OCI-LY7 (cell line): ENCODE results near the gene AK4. TPM values are rescaled to one million over a fixed set of nuclear protein-coding genes. Genes with fewer than 3 reads are reported as not detected.
"Not testable (repeated sequence)": the region's sequence is repeated elsewhere in the genome, so short reads cannot be mapped to it uniquely, and the experiment has no call there.

Experiments used
- BruUV-seq: library from RNA; stranded (reverse); fragments of 400-500 nt; replicated peaks from 2 replicates; lab custom pipeline; 2021; lab: Mats Ljungman, UMichigan
- CTCF ChIA-PET: fragments of 300-600 bp; sonication (Branson Sonifier 250); formaldehyde crosslinking; loops from one replicate; lab custom pipeline; 2022; ENCODE audit warnings: antibody characterized with exemption; ENCODE audit not compliant: unreplicated experiment; lab: Charles Lee
- POLR2A ChIA-PET: fragments of 300-600 bp; sonication (Branson Sonifier 250); formaldehyde crosslinking; loops from one replicate; lab custom pipeline; 2022; ENCODE audit warnings: antibody characterized with exemption; lab: Charles Lee
- DNase-seq: peaks from one replicate; pipeline ENCODE4 v3.0.0-alpha.2; 2015; ENCODE audit warnings: low spot score
- H2AFZ ChIP-seq: fragments of 200-600 bp; sonication (generic), shearing (Covaris generic); 2 replicates; pipeline ENCODE4 v1.6.1; 2014; ENCODE audit warnings: mild to moderate bottlenecking, antibody characterized with exemption, low read length, moderate library complexity
- H3K27ac ChIP-seq: fragments of 200-600 bp; sonication (generic); 2 replicates; pipeline ENCODE4 v1.5.1; 2014; ENCODE audit warnings: mixed run types, low read depth, mild to moderate bottlenecking, moderate library complexity, low read length, inconsistent platforms; ENCODE audit not compliant: poor library complexity, severe bottlenecking
- H3K36me3 ChIP-seq: fragments of 200-600 bp; sonication (generic); 2 replicates; pipeline ENCODE4 v1.6.1; 2014; ENCODE audit warnings: mild to moderate bottlenecking, antibody characterized with exemption, low read length, moderate library complexity, mixed read lengths; ENCODE audit not compliant: insufficient read depth
- H3K4me1 ChIP-seq: fragments of 200-600 bp; sonication (generic); 2 replicates; pipeline ENCODE4 v1.5.1; 2014; ENCODE audit warnings: mild to moderate bottlenecking, low read length; ENCODE audit not compliant: insufficient read depth, poor library complexity, severe bottlenecking
- H3K4me2 ChIP-seq: fragments of 200-600 bp; sonication (generic); 2 replicates; pipeline ENCODE4 v1.6.1; 2014; ENCODE audit warnings: mild to moderate bottlenecking, low read length
- H3K4me3 ChIP-seq: fragments of 200-600 bp; sonication (generic); 2 replicates; pipeline ENCODE4 v1.5.1; 2014; ENCODE audit warnings: mild to moderate bottlenecking, low read depth, low read length; ENCODE audit not compliant: poor library complexity, severe bottlenecking
- H3K79me2 ChIP-seq: fragments of 200-600 bp; sonication (generic); 2 replicates; pipeline ENCODE4 v1.6.1; 2016; ENCODE audit warnings: low read depth, mild to moderate bottlenecking, low read length, moderate library complexity, mixed read lengths; ENCODE audit not compliant: insufficient read depth
- H3K9me2 ChIP-seq: fragments of 200-600 bp; sonication (generic); 2 replicates; pipeline ENCODE4 v1.6.1; 2016; ENCODE audit warnings: mild to moderate bottlenecking, low read length, mixed read lengths; ENCODE audit not compliant: insufficient read depth
- H3K9me3 ChIP-seq: fragments of 200-600 bp; sonication (generic); 2 replicates; pipeline ENCODE4 v1.6.1; 2014; ENCODE audit warnings: mild to moderate bottlenecking, mixed run types, low read length, mixed read lengths
- H4K20me1 ChIP-seq: fragments of 200-600 bp; sonication (generic); 2 replicates; pipeline ENCODE4 v1.6.1; 2014; ENCODE audit warnings: mild to moderate bottlenecking, antibody characterized with exemption, low read length, moderate library complexity, mixed read lengths; ENCODE audit not compliant: insufficient read depth
- EZH2phosphoT487 ChIP-seq: fragments of 200-600 bp; sonication (generic); IDR thresholded peaks from 2 replicates; pipeline ENCODE4 v1.6.1; 2018; ENCODE audit warnings: low read depth, borderline replicate concordance, mild to moderate bottlenecking, mixed run types, antibody characterized with exemption, low read length, moderate library complexity, mixed read lengths
- intact Hi-C: fragments of 100-400 bp; cut with micrococcal nuclease; formaldehyde crosslinking; loops from one replicate; pipeline ENCODE4 v1.10.0; 2022; ENCODE audit not compliant: unreplicated experiment
- total RNA-seq, 2 experiments: library from RNA; depleted of rRNA in 1 of 2; stranded (reverse); fragments of >200 nt in 1 of 2; shearing (Covaris generic) in 1 of 2; gene quantifications; 2 replicates each; pipeline ENCODE4 v1.2.3, GENCODE V29; 2014 to 2022
- TF ChIP-seq, protein P1 (sequence below): fragments of 200-600 bp; sonication (generic); conservative IDR thresholded peaks from 2 replicates; pipeline ENCODE4 v1.5.1; 2014; ENCODE audit warnings: mild to moderate bottlenecking, antibody characterized with exemption, low read length, moderate library complexity, mixed read lengths

The AK4 gene
- total RNA-seq, 2 experiments from 2014 or later = 0.16 to 1.4 TPM

GRCh38 chr1:65159801-65160523 is 12.0 kb downstream of the AK4 start:
- DNase-seq = no peak
- CTCF ChIA-PET = interaction anchor here (0.9 kb wide), 1 partner anchor 48 kb away, joined by 3 read pairs; no protein-coding TSS in a partner anchor
- intact Hi-C loops = no loop called here
- no TSS peak for BruUV-seq
- no peaks in the 10 kb centered on the region for H4K20me1 ChIP-seq
- H3K9me2 ChIP-seq = no peaks in the 10 kb centered on the region
- H2AFZ ChIP-seq = no peak overlapping the region
- no peaks in the 10 kb centered on the region for H3K9me3 ChIP-seq
- no peak overlapping the region for H3K4me2 ChIP-seq
- no peaks in the 10 kb centered on the region for H3K4me1 ChIP-seq
- no peaks in the 10 kb centered on the region for H3K79me2 ChIP-seq
- POLR2A ChIA-PET = interaction anchor here (0.7 kb wide), 1 partner anchor 186 kb away, joined by 4 read pairs; no protein-coding TSS in a partner anchor
- TF ChIP-seq, protein P1, sequence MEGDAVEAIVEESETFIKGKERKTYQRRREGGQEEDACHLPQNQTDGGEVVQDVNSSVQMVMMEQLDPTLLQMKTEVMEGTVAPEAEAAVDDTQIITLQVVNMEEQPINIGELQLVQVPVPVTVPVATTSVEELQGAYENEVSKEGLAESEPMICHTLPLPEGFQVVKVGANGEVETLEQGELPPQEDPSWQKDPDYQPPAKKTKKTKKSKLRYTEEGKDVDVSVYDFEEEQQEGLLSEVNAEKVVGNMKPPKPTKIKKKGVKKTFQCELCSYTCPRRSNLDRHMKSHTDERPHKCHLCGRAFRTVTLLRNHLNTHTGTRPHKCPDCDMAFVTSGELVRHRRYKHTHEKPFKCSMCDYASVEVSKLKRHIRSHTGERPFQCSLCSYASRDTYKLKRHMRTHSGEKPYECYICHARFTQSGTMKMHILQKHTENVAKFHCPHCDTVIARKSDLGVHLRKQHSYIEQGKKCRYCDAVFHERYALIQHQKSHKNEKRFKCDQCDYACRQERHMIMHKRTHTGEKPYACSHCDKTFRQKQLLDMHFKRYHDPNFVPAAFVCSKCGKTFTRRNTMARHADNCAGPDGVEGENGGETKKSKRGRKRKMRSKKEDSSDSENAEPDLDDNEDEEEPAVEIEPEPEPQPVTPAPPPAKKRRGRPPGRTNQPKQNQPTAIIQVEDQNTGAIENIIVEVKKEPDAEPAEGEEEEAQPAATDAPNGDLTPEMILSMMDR = no peak
- TF ChIP-seq EZH2phosphoT487 = no peak
- no peak overlapping the region for H3K27ac ChIP-seq
- H3K36me3 ChIP-seq = no peaks in the 10 kb centered on the region
- H3K4me3 ChIP-seq = no peak overlapping the region

GRCh38 chr1:65163201-65163805 is 15.3 kb downstream of the AK4 start:
- CTCF ChIA-PET = no interaction called here
- no TSS peak for BruUV-seq

DNA sequence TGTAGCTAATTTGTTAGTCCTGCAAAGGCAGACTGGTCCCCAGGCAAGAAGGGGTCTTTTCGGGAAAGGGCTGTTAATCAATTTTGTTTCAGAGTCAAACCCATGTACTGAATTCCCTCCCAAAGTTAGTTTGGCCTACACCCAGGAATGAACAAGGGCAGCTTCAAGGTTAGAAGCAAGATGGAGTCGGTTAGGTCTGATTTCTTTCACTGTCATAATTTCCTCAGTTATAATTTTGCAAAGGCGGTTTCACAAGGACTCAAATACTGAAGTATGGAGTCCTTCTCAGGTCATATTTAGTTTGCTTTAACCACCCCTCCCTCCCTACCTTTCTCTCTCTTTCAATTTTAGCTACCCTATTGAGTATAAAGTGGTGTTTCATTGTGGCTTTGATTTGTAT is 16.1 kb downstream of the AK4 start:
- H3K4me3 ChIP-seq, BruUV-seq, CTCF ChIA-PET, H3K9me2 ChIP-seq, H4K20me1 ChIP-seq, H3K4me1 ChIP-seq, POLR2A ChIA-PET, H3K79me2 ChIP-seq, H3K4me2 ChIP-seq, H3K27ac ChIP-seq, intact Hi-C loops, H2AFZ ChIP-seq, H3K9me3 ChIP-seq, H3K36me3 ChIP-seq, DNase-seq: not testable (repeated sequence)

More at GRCh38 chr1:65163201-65163805, 15.3 kb downstream of the AK4 start:
- no peak for DNase-seq
- no peak overlapping the region for H3K27ac ChIP-seq
- POLR2A ChIA-PET = interaction anchor here (0.8 kb wide), 1 partner anchor 321 kb away, joined by 3 read pairs; no protein-coding TSS in a partner anchor
- no peaks in the 10 kb centered on the region for H3K9me3 ChIP-seq
- no peaks in the 10 kb centered on the region for H3K79me2 ChIP-seq
- H2AFZ ChIP-seq = no peak overlapping the region
- H3K4me1 ChIP-seq = no peaks in the 10 kb centered on the region
- H3K4me3 ChIP-seq = no peak overlapping the region
- H3K4me2 ChIP-seq = no peak overlapping the region
- no peak for TF ChIP-seq EZH2phosphoT487
- TF ChIP-seq, protein P1 = no peak
- H3K36me3 ChIP-seq = no peaks in the 10 kb centered on the region
- H3K9me2 ChIP-seq = no peaks in the 10 kb centered on the region
- no peaks in the 10 kb centered on the region for H4K20me1 ChIP-seq
- intact Hi-C loops = no loop called here
